WI38 (cell line): ENCODE results near the gene FTH1.

Source experiments
- H3K4me3 ChIP-seq: 2 replicates; pipeline ENCODE4 v1.5.1; 2011; ENCODE audit warnings: low read depth, mild to moderate bottlenecking, control low read depth, low read length
- CTCF ChIP-seq: IDR thresholded peaks from 2 replicates; pipeline ENCODE4 v1.5.1; 2012; ENCODE audit warnings: low read depth, mild to moderate bottlenecking, control low read depth, low read length

Gene FTH1

DNA sequence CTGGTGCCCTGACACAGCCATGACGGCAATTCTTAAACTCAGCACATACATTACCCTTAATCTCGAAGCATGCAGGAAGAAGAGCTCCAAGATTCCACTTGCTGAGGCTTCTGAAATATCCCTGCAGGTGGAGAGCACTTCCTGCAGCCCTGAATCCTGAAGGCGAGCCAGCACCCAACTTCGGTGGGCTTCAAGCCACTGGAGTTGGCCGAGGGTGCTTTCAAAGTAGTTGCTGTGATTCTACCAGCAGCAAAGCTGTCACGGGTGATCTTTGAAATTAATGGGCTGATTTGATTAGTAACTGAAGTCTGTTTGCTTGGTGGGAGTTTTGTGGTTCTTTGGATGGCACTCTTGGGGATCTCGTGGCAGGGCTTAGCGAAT, 9.0 kb upstream of the FTH1 start:
- no peak for TF ChIP-seq CTCF
- no peak overlapping the region for H3K4me3 ChIP-seq

- no peak for TF ChIP-seq CTCF
These were observed 8.4 kb upstream of the FTH1 start for GRCh38 chr11:61975638-61976419.

GRCh38 chr11:61974766-61975631, 7.6 kb upstream of the FTH1 start:
- TF ChIP-seq CTCF: no peak
- H3K4me3 ChIP-seq: no peak overlapping the region

More at GRCh38 chr11:61975638-61976419, 8.4 kb upstream of the FTH1 start:
- no peak overlapping the region for H3K4me3 ChIP-seq

- no peak for TF ChIP-seq CTCF
- H3K4me3 ChIP-seq: no peak overlapping the region
These were observed 6.2 kb upstream of the FTH1 start for GRCh38 chr11:61973476-61974162.

- TF ChIP-seq CTCF: no peak
- H3K4me3 ChIP-seq: no peak overlapping the region
These were observed 5.4 kb upstream of the FTH1 start for GRCh38 chr11:61972672-61973475.

DNA sequence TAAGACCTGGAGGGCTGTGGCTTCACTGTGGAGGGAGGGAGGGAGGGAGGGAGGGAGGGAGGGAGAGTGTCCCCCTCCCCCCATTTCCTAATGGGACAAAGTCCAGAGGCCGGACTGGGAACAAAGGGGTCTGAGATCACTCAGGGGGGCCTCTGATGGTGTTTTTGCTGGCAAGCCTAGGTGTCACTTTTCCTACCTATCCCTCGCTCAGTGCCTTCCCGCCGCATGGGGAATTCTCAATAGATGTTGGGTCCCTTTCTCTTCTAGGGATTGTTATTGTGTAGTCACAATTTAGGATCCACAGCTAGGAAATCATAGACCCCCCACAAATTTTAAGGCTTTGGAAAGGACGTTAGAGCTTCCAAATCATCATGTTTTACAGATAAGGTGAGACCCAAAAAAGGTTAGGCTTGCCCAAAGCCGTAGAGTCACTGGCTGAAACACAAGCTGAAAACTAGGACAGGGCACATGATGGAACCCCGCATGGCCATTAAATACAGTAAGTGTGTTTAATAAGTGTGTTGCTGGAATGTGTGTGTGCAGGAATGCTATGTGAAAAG, 4.8 kb upstream of the FTH1 start:
- H3K4me3 ChIP-seq: no peak overlapping the region
- TF ChIP-seq CTCF: no peak
